GM19023 (cell line): ENCODE measurements around the gene AKR1D1.
"Not testable (repeated sequence)": the region's sequence is repeated elsewhere in the genome, so short reads cannot be mapped to it uniquely, and the experiment has no call there.

Source experiments
- ATAC-seq: cut with Tn5 transposase; IDR thresholded peaks from one replicate; pipeline ENCODE4 v1.9.1; 2021; ENCODE audit warnings: mild to moderate bottlenecking, moderate library complexity; ENCODE audit not compliant: unreplicated experiment

The AKR1D1 gene

DNA sequence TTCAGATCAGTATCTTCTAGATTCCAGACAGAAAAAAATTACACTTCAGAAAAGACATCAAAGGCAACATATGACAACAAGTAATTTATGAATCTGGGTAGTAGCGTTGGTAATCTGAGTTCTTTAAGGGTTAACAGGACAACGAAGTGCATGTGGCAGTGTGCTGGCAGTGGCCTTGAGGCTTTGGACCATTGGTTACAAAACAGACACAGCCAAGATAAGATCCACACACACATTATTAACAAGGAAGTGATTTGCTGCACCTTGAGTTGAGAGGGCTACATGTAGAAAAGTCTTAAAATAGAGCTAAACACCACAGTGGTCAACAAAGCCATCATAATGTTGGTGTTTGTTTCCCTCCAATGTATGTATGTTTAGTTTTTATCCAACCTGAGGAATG is 40.6 kb downstream of the AKR1D1 start:
- ATAC-seq: no peak

DNA sequence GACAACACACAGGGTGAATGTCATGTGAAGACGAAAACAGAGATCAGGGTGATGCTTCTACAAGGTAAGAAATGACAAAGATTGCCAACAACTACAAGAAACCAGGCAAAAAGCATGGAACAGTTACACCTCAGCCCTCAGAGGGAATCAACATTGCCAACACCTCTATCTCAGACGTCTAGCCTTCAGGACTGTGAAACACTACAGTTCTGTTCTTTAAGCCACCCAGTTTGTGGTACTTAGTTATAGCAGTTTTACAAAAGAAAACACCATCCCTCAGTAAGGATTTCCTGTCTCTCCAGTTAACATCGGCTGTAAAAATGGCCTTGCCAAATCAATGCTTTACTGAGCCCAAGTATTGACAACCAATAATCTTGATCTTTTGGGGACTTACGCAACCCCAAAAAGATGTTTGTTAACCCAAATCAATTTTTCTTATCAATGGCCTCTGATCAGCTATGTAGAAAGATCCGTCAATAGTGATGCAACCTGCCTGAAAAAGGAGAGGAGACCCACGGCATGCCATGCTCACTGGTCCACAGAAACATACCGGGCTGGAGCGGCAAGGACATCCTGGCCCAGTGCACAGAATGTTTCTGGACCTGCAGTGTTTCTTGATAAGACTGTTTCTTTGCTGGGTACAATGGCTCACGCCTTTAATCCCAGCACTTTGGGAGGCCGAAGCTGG is 44.0 kb downstream of the AKR1D1 start:
- no peak for ATAC-seq

- no peak for ATAC-seq
Measured at GRCh38 chr7:138122162-138122561, 45.9 kb downstream of the AKR1D1 start.

DNA sequence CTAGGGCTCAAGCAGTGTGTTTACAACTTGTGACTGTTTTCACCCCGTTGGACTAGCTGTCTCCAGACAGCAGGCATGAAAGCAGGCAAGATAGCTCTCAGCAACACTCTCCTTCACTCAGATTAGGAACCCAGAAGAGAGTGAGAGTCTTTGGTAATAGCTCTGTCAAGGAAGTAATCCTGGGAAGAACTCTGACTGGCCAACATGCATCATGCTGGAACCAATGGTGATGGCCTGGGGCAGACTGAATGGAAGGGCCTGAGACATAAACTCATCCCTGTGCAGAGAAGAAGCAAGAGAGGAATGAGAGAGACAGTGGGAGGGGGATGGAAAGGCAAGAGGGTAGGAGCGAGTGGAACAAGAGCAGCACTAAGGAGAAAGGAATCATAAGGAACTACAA is 48.9 kb downstream of the AKR1D1 start:
- peak; percentile 15 for ATAC-seq

- ATAC-seq: peak; percentile 84
Measured at GRCh38 chr7:138125598-138126111, 49.4 kb downstream of the AKR1D1 start.

DNA sequence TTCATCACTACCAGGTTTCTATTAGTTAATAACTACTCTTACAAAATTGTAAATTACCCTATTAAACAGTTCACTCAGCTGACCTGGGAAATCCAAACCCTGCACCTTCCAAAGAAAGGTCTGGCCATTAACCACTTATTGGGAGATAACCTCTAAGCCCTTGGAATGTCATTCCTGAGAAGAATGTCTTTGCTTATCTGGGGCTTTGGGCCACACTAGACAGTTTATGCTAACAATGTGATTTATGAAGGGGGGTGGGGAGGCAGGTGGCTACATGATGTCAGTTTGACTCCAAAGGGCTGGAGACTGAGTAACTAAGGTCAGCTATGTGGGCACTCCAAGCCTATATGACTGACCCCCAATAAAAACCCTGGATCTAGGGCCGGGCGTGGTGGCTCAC is 50.7 kb downstream of the AKR1D1 start:
- ATAC-seq: no peak

- no peak for ATAC-seq
Measured at GRCh38 chr7:138127996-138128395, 51.7 kb downstream of the AKR1D1 start.

GRCh38 chr7:138129551-138130165 is 53.4 kb downstream of the AKR1D1 start:
- no peak for ATAC-seq

- no peak for ATAC-seq
Measured at GRCh38 chr7:138137423-138138171, 61.3 kb downstream of the AKR1D1 start.

GRCh38 chr7:138138244-138138643 is 62.0 kb downstream of the AKR1D1 start:
- no peak for ATAC-seq

DNA sequence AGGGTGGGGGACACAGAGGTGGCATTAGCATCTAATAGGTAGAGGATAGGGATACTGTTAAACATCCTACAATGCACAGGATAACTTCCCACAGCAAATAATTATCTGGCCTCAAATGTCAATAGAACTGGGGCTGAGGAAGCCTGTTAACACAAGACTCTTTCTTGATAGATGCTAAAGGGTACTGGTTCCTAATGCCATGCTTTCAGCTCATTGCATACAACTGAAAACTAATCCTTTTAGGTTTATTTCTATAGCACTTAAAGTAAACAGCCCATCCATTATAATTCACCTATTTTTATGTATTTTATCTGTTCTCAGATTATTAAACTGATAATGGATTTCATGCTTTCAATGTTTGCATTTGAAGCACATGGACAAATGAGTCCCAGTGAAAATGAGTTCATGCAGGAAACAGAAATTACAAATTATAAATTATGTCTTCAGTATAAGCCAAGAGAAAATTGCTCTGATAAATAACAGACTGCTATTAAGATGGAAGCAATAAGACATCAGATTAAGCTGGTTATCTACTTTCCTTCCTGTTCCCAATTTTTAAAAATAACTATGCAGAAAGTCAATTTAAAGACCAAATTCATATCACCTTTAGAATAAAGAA is 66.4 kb downstream of the AKR1D1 start:
- no peak for ATAC-seq

GRCh38 chr7:138144958-138145357 is 68.7 kb downstream of the AKR1D1 start:
- ATAC-seq: no peak

DNA sequence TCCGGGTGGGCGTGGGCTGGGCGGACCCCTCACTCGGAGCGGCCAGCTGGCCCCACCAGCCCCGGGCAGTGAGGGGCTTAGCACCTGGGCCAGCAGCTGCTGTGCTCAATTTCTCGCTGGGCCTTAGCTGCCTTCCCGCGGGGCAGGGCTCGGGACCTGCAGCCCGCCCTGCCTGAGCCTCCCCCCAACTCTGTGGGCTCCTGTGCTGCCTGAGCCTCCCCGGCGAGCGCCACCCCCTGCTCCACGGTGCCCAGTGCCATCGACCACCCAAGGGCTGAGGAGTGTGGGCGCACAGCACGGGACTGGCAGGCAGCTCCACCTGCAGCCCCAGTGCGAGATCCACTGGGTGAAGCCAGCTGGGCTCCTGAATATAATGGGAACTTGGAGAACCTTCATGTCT is 70.0 kb downstream of the AKR1D1 start:
- not testable (repeated sequence) for ATAC-seq

GRCh38 chr7:138146757-138147734 is 70.8 kb downstream of the AKR1D1 start:
- ATAC-seq: not testable (repeated sequence)

- ATAC-seq: no peak
Measured at GRCh38 chr7:138151731-138152577, 75.7 kb downstream of the AKR1D1 start.

GRCh38 chr7:138154661-138155060 is 78.4 kb downstream of the AKR1D1 start:
- ATAC-seq: no peak

DNA sequence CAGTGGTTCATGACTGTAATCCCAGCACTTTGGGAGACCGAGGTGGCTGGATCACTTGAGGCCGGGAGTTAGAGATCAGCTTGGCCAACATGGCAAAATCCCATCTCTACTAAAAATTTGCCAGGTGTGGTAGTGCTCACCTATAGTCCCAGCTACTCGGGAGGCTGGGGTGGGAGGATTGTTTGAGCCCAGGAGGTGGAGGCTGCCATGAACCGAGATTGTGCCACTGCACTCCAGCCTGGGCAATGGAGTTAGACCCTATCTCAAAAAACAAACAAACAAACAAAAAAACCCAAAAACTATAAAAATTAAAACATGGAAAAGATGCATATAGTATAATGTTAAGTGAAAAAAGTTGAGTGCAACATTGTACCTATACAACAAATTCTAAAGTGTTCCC is 81.4 kb downstream of the AKR1D1 start:
- ATAC-seq: no peak

DNA sequence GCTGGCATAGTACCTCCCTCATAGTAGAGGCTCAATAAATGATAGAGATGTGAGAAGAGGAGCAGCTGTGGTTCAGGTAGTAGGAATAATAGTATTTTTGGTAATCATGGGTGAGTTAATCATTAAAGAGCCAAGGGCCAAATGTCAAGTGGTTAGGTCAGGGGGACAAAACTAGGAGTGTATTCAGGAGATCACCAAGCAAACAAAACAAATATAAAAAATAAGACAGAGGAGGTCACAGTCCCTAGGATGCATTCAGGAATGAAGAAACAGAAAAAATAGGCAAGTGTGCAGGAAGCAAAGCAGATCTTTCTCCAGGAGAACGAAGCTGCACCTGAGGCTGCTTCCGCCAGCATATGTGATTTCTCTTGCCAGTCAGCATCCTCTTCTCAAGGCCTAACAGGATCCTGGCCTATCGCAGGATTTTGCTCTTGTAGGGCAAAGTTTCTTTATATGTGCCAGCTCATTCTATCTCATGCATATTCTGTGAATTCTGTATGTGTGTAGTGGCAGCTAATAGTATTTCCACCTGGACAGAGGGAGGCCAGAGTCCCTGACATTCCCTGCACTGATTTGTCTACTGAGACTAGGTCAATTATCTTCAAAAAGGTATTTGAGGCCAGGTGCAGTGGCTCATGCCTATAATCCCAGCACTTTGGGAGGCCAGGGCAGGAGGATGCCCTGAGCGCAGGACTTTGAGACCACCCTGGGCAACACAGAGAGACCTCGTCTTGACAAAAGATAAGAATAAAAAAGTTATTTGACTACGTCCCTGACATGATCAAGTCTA is 82.7 kb downstream of the AKR1D1 start:
- ATAC-seq: no peak
